ENCODE results near the gene LRRC36. TPM values are rescaled to one million over a fixed set of nuclear protein-coding genes. Genes with fewer than 3 reads are reported as not detected.

The LRRC36 gene
- total RNA-seq, 1 donor from 2014 or later, result 0.54 TPM

DNA sequence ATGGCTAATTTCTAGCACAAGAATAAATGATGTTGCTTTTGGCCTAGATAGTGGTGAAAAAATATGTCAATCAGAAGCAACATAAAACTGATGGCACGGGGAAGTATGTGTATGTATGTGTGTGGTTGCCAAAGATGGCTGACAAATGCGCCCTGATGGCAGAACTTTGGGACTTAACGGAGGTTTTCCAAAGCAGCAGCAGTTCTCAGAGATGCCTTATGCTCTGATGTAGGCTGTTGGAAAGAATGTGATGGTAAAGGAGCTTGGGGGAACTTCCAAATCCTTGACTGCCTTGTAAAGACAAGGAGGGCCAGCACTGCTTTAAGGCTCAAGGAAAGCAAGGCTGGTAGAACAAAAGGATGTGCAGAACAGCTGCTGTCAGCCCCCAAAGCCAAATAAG lies 16.1 kb upstream of the LRRC36 start:
- Histone ChIP-seq H3K4me3 (ENCODE audit: low read depth, low read length) (no peak overlapping the region), H3K36me3 (ENCODE audit: control insufficient read depth, insufficient read depth, low read length) (no peaks in the 10 kb centered on the region), H3K27me3 (ENCODE audit: control insufficient read depth, insufficient read depth, low read length) (no peaks in the 10 kb centered on the region)
- TF ChIP-seq, protein P1, sequence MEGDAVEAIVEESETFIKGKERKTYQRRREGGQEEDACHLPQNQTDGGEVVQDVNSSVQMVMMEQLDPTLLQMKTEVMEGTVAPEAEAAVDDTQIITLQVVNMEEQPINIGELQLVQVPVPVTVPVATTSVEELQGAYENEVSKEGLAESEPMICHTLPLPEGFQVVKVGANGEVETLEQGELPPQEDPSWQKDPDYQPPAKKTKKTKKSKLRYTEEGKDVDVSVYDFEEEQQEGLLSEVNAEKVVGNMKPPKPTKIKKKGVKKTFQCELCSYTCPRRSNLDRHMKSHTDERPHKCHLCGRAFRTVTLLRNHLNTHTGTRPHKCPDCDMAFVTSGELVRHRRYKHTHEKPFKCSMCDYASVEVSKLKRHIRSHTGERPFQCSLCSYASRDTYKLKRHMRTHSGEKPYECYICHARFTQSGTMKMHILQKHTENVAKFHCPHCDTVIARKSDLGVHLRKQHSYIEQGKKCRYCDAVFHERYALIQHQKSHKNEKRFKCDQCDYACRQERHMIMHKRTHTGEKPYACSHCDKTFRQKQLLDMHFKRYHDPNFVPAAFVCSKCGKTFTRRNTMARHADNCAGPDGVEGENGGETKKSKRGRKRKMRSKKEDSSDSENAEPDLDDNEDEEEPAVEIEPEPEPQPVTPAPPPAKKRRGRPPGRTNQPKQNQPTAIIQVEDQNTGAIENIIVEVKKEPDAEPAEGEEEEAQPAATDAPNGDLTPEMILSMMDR (IDR thresholded peaks at IDR 0.05; ENCODE audit: insufficient read depth, low read length, poor library complexity, severe bottlenecking), result no peak
- no peak for DNase-seq (ENCODE audit: low read depth)

DNA sequence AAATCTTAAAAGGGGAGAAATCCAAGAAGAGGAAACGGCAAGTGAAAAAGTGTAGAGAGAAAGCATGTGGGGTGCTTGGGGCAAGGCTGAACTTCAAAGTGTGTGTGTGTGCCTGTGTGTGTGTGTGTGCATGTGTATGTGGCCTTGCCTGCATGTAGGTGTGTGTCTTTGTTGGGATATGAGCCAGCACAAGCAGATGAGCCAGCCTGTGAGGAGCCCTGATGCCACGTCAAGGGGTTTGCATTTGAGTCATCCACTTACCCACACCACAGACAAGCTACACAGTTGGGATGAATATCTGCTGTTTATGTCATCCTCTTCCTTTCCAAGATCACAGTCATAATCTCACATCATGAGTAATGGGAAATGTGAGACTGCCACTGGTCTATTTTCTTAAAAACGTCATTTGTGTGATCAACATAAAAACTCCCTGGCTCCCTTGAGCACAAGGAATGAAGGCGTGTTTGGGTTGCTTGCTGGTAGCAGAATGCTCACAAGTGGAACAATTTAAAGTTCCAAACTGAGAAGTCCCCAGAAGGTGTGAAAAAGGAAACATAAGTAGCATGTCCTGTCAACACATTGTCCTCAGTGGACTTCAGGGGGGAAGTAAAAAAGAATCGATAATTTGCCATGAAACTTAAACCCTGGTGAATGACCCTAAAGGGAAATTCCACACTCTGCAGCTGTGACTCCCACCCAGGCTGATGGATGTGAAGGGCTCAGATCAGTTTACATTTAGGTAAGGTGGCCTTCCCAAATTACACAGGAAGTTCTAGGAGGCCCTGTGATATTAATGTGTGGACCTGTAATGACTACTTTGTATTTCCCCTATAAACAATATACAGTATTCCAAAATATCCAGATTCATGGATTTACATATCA lies 14.8 kb upstream of the LRRC36 start:
- peak; percentile 100 for DNase-seq (ENCODE audit: low read depth)
- Histone ChIP-seq H3K4me3 (ENCODE audit: low read depth, low read length) (no peak overlapping the region), H3K36me3 (ENCODE audit: control insufficient read depth, insufficient read depth, low read length) (no peaks in the 10 kb centered on the region), H3K27me3 (ENCODE audit: control insufficient read depth, insufficient read depth, low read length) (no peaks in the 10 kb centered on the region)
- TF ChIP-seq, protein P1 (IDR thresholded peaks at IDR 0.05; ENCODE audit: insufficient read depth, low read length, poor library complexity, severe bottlenecking), result no peak

DNA sequence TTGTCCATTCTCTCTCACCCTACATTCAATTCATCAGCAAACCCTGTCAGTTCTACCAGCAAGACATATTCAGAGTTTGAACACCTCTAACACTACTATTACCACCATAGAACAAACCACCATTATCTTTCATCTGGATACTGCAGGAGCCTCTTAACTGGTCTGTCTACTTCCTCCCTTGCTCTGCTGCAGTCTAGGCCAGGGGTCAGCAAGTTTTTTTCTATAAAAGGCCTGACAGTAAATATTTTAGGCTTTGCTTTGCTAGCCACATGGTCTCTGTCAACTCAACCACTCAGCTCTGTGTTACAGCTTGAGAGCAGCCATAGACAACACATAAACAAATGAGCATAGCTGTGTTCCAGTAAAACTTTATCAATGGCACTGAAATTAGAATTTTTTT lies 13.9 kb upstream of the LRRC36 start:
- no peak for DNase-seq (ENCODE audit: low read depth)
- TF ChIP-seq, protein P1 (IDR thresholded peaks at IDR 0.05; ENCODE audit: insufficient read depth, low read length, poor library complexity, severe bottlenecking), result no peak
- H3K27me3 ChIP-seq (ENCODE audit: control insufficient read depth, insufficient read depth, low read length), result no peaks in the 10 kb centered on the region
- H3K4me3 ChIP-seq (ENCODE audit: low read depth, low read length), result no peak overlapping the region
- H3K36me3 ChIP-seq (ENCODE audit: control insufficient read depth, insufficient read depth, low read length), result no peaks in the 10 kb centered on the region

DNA sequence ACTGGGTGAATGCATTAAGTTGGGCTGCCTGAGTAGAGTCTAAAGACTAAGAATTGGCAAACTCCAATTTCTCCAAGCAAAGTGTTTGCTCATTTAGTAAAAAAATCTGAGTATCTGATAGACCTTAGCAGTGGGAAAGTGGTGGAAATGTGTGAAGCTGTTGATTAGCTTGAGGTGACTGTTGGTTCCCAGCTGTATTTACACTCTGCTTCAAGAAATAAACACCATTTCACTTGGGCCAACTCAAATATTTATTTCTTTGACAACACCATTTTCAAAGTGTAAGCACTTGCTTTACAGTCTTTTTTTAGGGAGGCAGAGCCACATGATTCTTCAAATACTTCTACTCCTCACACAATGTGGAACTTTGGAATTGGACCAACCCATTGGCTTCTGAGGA lies 8.8 kb upstream of the LRRC36 start:
- H3K4me3 ChIP-seq (ENCODE audit: low read depth, low read length), result no peak overlapping the region
- no peak for DNase-seq (ENCODE audit: low read depth)
- H3K27me3 ChIP-seq (ENCODE audit: control insufficient read depth, insufficient read depth, low read length), result no peaks in the 10 kb centered on the region
- H3K36me3 ChIP-seq (ENCODE audit: control insufficient read depth, insufficient read depth, low read length), result no peaks in the 10 kb centered on the region
- TF ChIP-seq, protein P1 (IDR thresholded peaks at IDR 0.05; ENCODE audit: insufficient read depth, low read length, poor library complexity, severe bottlenecking), result no peak

DNA sequence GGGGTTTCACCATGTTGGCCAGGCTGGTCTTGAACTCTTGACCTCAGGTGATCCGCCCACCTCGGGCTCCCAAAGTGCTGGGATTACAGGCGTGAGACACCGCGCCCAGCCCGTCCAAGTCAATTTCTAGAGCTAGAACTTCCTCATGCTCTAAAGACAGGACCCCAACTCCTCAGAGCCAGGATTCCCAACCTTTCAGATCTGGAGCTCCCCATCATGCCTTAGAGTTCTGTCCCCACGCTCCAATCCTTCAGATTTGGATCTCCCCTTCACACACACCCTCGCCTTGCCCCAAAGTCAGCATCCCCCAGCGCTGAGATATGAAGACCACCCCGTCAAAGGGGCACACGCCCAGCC lies 522 bp upstream of the LRRC36 start:
- Histone ChIP-seq H3K27me3 (ENCODE audit: control insufficient read depth, insufficient read depth, low read length) (no peaks in the 10 kb centered on the region), H3K4me3 (ENCODE audit: low read depth, low read length) (peak overlapping the region; percentile 52), H3K36me3 (ENCODE audit: control insufficient read depth, insufficient read depth, low read length) (no peaks in the 10 kb centered on the region)
- no peak for DNase-seq (ENCODE audit: low read depth)
- TF ChIP-seq, protein P1 (IDR thresholded peaks at IDR 0.05; ENCODE audit: insufficient read depth, low read length, poor library complexity, severe bottlenecking), result no peak

DNA sequence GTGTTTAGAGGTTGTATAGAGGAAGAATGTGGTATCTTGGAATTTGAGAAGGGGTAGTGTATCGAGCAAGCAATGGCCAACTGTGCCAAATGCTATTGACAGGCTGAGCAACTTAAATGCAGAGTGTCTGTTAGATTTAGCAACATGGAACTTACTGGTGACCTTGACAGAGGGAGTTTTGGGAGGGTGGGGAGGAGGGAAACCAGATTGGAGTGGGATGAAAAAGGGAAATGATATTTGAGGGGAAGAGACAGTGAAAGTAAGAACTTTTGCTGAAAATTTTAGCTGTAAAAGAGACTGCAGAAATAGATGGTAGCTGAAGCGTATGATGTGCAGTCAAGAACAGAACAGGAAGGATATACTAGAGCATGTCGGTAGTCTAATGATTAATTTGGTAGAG lies 1.1 kb downstream of the LRRC36 start:
- H3K36me3 ChIP-seq (ENCODE audit: control insufficient read depth, insufficient read depth, low read length), result no peaks in the 10 kb centered on the region
- DNase-seq (ENCODE audit: low read depth), result no peak
- TF ChIP-seq, protein P1 (IDR thresholded peaks at IDR 0.05; ENCODE audit: insufficient read depth, low read length, poor library complexity, severe bottlenecking), result no peak
- H3K4me3 ChIP-seq (ENCODE audit: low read depth, low read length), result no peak overlapping the region
- no peaks in the 10 kb centered on the region for H3K27me3 ChIP-seq (ENCODE audit: control insufficient read depth, insufficient read depth, low read length)

Measured in kidney epithelial cell (primary cell).